ENCODE data around the gene C6orf52. TPM values are rescaled to one million over a fixed set of nuclear protein-coding genes. Genes with fewer than 3 reads are reported as not detected.
"Not testable (repeated sequence)": the region's sequence is repeated elsewhere in the genome, so short reads cannot be mapped to it uniquely, and the experiment has no call there.

Gene C6orf52
- total RNA-seq, 1 experiment from 2014 or later, result 6.2 TPM

GRCh38 chr6:10722570-10722819, 28.1 kb upstream of the C6orf52 start:
- H3K4me2 ChIP-seq, result peak overlapping the region; percentile 90
- TF ChIP-seq CTCF (conservative IDR thresholded peaks at IDR 0.05) (no peak), EZH2 (IDR thresholded peaks at IDR 0.05; ENCODE audit: low read depth) (no peak)
- CTCF ChIA-PET, result interaction anchor here (0.5 to 1.2 kb wide), 2 partner anchors 23 to 25 kb away, joined by 4 to 7 read pairs; partner anchors contain the start of gene TMEM14B
- H3K9me3 ChIP-seq (ENCODE audit: insufficient read depth, low read depth), result no peaks in the 10 kb centered on the region
- peaks cover 14% of the 10 kb centered on the region for H3K79me2 ChIP-seq (ENCODE audit: low read depth)
- POLR2A ChIA-PET (ENCODE audit: unreplicated experiment), result interaction anchor here (0.5 to 1.2 kb wide), 10 partner anchors 11 to 288 kb away, joined by 3 to 15 read pairs (median 4); partner anchors contain the start of genes C6orf52, MAK, PAK1IP1 and TMEM14B
- H3F3A ChIP-seq (ENCODE audit: insufficient read depth, low read depth), result peaks cover 10% of the 10 kb centered on the region; the same call in 1 of the 2 replicates
- no peak for DNase-seq
- peak overlapping the region; percentile 96 for H3K4me3 ChIP-seq
- H3K4me1 ChIP-seq (replicated peaks; ENCODE audit: insufficient read depth), result 0 out of 2 replicates have a peak, but pooled peaks cover 10% of the 10 kb centered on the region
- intact Hi-C loops (cut with micrococcal nuclease; ENCODE audit: unreplicated experiment), result loop anchor here (1.0 to 10.0 kb wide), 4 partner anchors 25 to 208 kb away; partner anchors contain the start of genes C6orf52, PAK1IP1 and TMEM14B
- H3K9me2 ChIP-seq (ENCODE audit: insufficient read depth), result no peaks in the 10 kb centered on the region
- no TSS peak for BruUV-seq (replicated peaks)
- H3K27ac ChIP-seq, result peak overlapping the region; percentile 85
- no peaks in the 10 kb centered on the region for H3K27me3 ChIP-seq (ENCODE audit: insufficient read depth, low read depth)
- peak overlapping the region; percentile 76 for H2AFZ ChIP-seq
- no peaks in the 10 kb centered on the region for H3K36me3 ChIP-seq (ENCODE audit: low read depth)
- no peaks in the 10 kb centered on the region for H4K20me1 ChIP-seq (ENCODE audit: insufficient read depth)

- Histone ChIP-seq H3K79me2 (ENCODE audit: low read depth) (peaks cover 14% of the 10 kb centered on the region), H2AFZ (peak overlapping the region; percentile 76), H3K4me3 (peak overlapping the region; percentile 96), H3K4me1 (replicated peaks; ENCODE audit: insufficient read depth) (0 out of 2 replicates have a peak, but pooled peaks cover 10% of the 10 kb centered on the region), H3K27me3 (ENCODE audit: insufficient read depth, low read depth) (no peaks in the 10 kb centered on the region), H3K36me3 (ENCODE audit: low read depth) (no peaks in the 10 kb centered on the region), H3K9me3 (ENCODE audit: insufficient read depth, low read depth) (no peaks in the 10 kb centered on the region), H3F3A (ENCODE audit: insufficient read depth, low read depth) (peaks cover 10% of the 10 kb centered on the region; the same call in 1 of the 2 replicates), H4K20me1 (ENCODE audit: insufficient read depth) (no peaks in the 10 kb centered on the region), H3K9me2 (ENCODE audit: insufficient read depth) (no peaks in the 10 kb centered on the region), H3K4me2 (peak overlapping the region; percentile 90), H3K27ac (peak overlapping the region; percentile 85)
- no peak for DNase-seq
- intact Hi-C loops (cut with micrococcal nuclease; ENCODE audit: unreplicated experiment), result loop anchor here (1.0 to 10.0 kb wide), 4 partner anchors 25 to 207 kb away; partner anchors contain the start of genes C6orf52, PAK1IP1 and TMEM14B
- TSS peak; percentile 35 for BruUV-seq (replicated peaks)
- POLR2A ChIA-PET (ENCODE audit: unreplicated experiment), result interaction anchor here (0.5 to 1.2 kb wide), 12 partner anchors 11 to 288 kb away, joined by 3 to 15 read pairs (median 4); partner anchors contain the start of genes C6orf52, MAK, PAK1IP1 and TMEM14B
- TF ChIP-seq EZH2 (IDR thresholded peaks at IDR 0.05; ENCODE audit: low read depth), result no peak
- TF ChIP-seq CTCF (conservative IDR thresholded peaks at IDR 0.05), result no peak
- CTCF ChIA-PET, result interaction anchor here (0.5 to 1.2 kb wide), 4 partner anchors 22 to 220 kb away, joined by 4 to 7 read pairs (median 6); partner anchors contain the start of gene TMEM14B
These were observed 27.6 kb upstream of the C6orf52 start for GRCh38 chr6:10721850-10722569.

- ChIA-PET POLR2A (ENCODE audit: unreplicated experiment) (interaction anchor here (0.5 to 0.7 kb wide), 5 partner anchors 22 to 781 kb away, joined by 3 to 12 read pairs (median 4); no protein-coding TSS in a partner anchor), CTCF (interaction anchor here (0.5 to 0.7 kb wide), 2 partner anchors 23 to 219 kb away, joined by 5 to 6 read pairs; no protein-coding TSS in a partner anchor)
- H3K9me2 ChIP-seq (ENCODE audit: insufficient read depth); BruUV-seq (replicated peaks); H3K36me3 ChIP-seq (ENCODE audit: low read depth); H3K27me3 ChIP-seq (ENCODE audit: insufficient read depth, low read depth); H2AFZ ChIP-seq; H3K4me1 ChIP-seq (replicated peaks; ENCODE audit: insufficient read depth); H3K27ac ChIP-seq; H3K9me3 ChIP-seq (ENCODE audit: insufficient read depth, low read depth); H4K20me1 ChIP-seq (ENCODE audit: insufficient read depth); H3F3A ChIP-seq (ENCODE audit: insufficient read depth, low read depth): not testable (repeated sequence)
- DNase-seq, result peak in 1 of 2 experiments; percentile 54
- intact Hi-C loops (cut with micrococcal nuclease; ENCODE audit: unreplicated experiment), result loop anchor here (10.0 kb wide), 1 partner anchor 206 kb away; no protein-coding TSS in a partner anchor
- Histone ChIP-seq H3K79me2 (ENCODE audit: low read depth) (peaks cover 14% of the 10 kb centered on the region), H3K4me3 (peak overlapping the region; percentile 53; the same call in 1 of the 2 replicates), H3K4me2 (peak overlapping the region; percentile 57; the same call in 1 of the 2 replicates)
These were observed 26.8 kb upstream of the C6orf52 start for GRCh38 chr6:10720960-10721849.

Measured in PC-9 (cell line).